ENCODE data around the gene ZBTB17.

The ZBTB17 gene

DNA sequence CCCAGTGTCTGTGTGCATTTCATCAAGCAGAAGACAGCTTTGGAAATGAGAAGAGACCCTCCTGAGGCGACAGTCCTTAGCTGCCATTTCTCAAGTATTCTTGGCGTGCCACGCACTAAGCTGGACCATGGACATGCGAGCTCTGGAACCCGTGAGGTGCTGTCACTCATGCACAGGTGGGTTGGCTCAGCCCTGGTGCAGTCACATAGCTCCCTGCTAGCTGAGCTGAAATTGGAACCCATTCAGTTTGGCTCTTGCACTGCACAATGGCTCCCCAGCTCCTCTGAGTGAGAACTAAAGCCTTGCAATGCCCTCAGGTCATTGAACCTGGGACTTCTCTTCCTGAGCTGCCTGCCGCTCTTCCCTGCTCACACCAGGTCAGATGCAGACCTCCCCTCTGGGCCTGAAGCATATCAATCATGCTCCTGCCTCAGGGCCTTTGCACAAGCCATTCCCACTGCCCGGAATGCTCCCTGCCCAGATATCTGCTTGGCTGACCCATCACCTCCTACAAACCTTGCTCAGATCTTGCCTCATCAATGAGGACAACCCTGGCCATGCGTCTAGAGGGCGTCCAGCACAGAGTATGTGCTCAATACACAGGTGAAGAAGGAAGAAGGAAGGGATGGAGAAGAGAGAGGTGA lies 21.9 kb upstream of the ZBTB17 start:
- H3K27ac Mint-ChIP-seq, result no peak overlapping the region
- H3K27me3 Mint-ChIP-seq (ENCODE audit: low read depth, poor library complexity), result peaks cover 3% of the 10 kb centered on the region
- H3K4me1 Mint-ChIP-seq, result no peaks in the 10 kb centered on the region
- no peak for DNase-seq
- H3K36me3 Mint-ChIP-seq (ENCODE audit: low read depth), result no peaks in the 10 kb centered on the region
- H3K4me3 Mint-ChIP-seq, result no peak overlapping the region
- TF ChIP-seq, protein P1, sequence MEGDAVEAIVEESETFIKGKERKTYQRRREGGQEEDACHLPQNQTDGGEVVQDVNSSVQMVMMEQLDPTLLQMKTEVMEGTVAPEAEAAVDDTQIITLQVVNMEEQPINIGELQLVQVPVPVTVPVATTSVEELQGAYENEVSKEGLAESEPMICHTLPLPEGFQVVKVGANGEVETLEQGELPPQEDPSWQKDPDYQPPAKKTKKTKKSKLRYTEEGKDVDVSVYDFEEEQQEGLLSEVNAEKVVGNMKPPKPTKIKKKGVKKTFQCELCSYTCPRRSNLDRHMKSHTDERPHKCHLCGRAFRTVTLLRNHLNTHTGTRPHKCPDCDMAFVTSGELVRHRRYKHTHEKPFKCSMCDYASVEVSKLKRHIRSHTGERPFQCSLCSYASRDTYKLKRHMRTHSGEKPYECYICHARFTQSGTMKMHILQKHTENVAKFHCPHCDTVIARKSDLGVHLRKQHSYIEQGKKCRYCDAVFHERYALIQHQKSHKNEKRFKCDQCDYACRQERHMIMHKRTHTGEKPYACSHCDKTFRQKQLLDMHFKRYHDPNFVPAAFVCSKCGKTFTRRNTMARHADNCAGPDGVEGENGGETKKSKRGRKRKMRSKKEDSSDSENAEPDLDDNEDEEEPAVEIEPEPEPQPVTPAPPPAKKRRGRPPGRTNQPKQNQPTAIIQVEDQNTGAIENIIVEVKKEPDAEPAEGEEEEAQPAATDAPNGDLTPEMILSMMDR (IDR thresholded peaks at IDR 0.05), result no peak
- no peaks in the 10 kb centered on the region for H3K9me3 Mint-ChIP-seq

DNA sequence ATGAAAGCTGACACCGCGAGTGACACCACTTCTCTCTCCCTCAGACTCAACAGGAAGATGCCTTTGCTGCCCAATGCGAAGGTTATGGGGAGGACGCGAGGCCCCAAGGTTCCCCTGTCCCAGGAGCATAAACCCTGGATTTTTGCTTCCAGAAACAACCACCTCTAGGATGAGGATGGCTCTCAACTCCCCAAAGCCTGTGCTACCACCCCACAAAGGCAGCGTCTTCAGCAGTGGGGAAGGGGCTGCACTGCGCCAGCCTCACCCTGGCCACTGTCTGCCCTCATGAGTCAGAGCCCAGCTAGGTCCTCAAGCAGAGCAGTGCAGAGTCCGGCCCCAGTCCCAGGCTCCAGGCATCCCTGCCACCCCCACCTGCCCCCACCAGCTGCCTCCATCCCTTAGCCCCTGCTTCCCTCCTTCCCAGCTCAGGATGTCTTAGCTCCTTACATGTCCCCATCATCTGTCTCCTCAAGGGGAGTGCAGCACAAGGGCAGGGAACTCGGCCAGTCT lies 21.2 kb upstream of the ZBTB17 start:
- no peaks in the 10 kb centered on the region for H3K36me3 Mint-ChIP-seq (ENCODE audit: low read depth)
- no peaks in the 10 kb centered on the region for H3K4me1 Mint-ChIP-seq
- peaks cover 3% of the 10 kb centered on the region for H3K27me3 Mint-ChIP-seq (ENCODE audit: low read depth, poor library complexity)
- H3K27ac Mint-ChIP-seq, result no peak overlapping the region
- no peak for DNase-seq
- H3K4me3 Mint-ChIP-seq, result no peak overlapping the region
- H3K9me3 Mint-ChIP-seq, result no peaks in the 10 kb centered on the region
- TF ChIP-seq, protein P1 (IDR thresholded peaks at IDR 0.05), result no peak

DNA sequence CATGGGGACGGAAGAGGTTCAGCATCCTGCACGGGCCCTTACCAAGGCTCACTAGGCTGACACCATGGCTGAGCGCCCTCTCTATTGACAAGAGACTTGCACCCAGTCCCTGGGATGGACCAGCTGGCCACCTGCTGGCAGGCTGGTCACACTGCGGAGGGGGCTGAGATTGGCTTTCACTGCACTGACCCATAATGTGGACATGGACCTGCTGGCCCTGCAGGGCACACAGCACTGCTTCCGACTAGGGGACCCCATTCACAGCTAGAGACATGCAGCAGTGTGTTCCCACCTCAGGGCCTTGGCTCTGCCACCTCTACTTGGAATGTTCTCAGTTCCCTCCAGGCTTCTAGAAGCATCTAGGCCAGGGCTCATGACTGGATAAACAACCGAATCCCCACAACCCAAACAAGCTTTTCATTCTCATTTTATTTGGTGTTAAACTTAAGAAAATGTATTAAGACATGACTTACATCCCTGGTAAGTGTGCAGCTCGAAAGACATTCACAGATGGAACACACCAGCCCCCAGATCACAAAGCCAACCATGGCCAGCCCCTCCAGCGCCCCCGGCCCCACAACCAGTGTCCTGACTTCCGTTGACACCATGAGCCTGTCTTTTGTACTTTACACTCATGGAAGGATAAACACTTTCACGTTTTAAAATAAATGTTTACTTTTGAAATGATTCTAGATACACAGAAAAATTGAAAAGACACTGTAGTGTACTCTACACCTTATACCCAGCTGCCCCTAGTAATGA lies 18.9 kb upstream of the ZBTB17 start:
- TF ChIP-seq, protein P1 (IDR thresholded peaks at IDR 0.05), result peak; percentile 60
- DNase-seq, result peak; percentile 55
- no peak overlapping the region for H3K27ac Mint-ChIP-seq
- no peak overlapping the region for H3K4me3 Mint-ChIP-seq
- H3K4me1 Mint-ChIP-seq, result no peaks in the 10 kb centered on the region
- H3K36me3 Mint-ChIP-seq (ENCODE audit: low read depth), result no peaks in the 10 kb centered on the region
- no peaks in the 10 kb centered on the region for H3K9me3 Mint-ChIP-seq
- H3K27me3 Mint-ChIP-seq (ENCODE audit: low read depth, poor library complexity), result no peaks in the 10 kb centered on the region

DNA sequence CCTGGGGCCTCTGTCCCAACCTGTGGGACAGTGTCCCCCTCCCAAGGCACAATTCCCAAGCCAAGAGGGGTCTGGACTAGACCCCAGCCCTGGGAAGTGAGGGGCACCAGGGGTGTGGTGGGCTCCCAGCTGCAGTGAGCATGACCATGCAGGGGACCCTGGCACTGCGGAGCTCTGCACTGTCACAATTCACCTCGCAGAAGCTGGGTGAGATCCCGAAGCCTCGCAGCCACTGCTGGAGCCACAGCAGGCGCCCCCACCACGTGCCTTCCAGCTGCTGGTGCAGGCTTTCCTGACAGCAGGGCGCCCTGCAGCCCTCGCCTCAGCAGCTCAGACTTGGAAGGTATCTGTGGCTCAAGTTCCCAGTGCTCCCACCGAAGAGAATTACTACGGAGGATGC lies 18.2 kb upstream of the ZBTB17 start:
- no peak overlapping the region for H3K27ac Mint-ChIP-seq

DNA sequence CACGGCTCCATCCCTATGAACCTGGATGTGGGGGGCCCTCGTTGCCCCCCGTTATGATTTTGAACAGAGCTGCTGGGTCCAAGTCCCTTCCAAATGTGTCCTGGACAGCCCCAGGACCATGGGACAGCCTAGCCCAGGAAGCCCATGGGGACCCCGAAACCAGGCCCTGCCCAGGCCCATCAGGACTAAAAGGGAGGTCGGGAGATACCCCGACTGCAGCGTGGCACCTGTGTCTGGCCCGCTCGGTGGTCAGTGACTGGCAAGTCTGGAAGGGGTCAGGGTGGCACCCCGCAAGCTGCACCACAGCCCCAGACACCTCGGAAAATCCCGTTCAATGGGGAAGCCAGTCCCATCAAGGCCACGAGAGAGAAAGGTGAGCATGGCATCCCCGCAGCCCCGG lies 17.8 kb upstream of the ZBTB17 start:
- no peak overlapping the region for H3K27ac Mint-ChIP-seq
- H3K27me3 Mint-ChIP-seq (ENCODE audit: low read depth, poor library complexity), result peaks cover 4% of the 10 kb centered on the region
- no peak for DNase-seq
- H3K9me3 Mint-ChIP-seq, result no peaks in the 10 kb centered on the region
- H3K4me3 Mint-ChIP-seq, result no peak overlapping the region
- H3K4me1 Mint-ChIP-seq, result no peaks in the 10 kb centered on the region
- TF ChIP-seq, protein P1 (IDR thresholded peaks at IDR 0.05), result no peak
- H3K36me3 Mint-ChIP-seq (ENCODE audit: low read depth), result no peaks in the 10 kb centered on the region

More for the DNA sequence above, 18.2 kb upstream of the ZBTB17 start:
- Mint-ChIP-seq H3K27me3 (ENCODE audit: low read depth, poor library complexity) (peaks cover under 1% of the 10 kb centered on the region), H3K36me3 (ENCODE audit: low read depth) (no peaks in the 10 kb centered on the region), H3K9me3 (no peaks in the 10 kb centered on the region), H3K4me3 (no peak overlapping the region), H3K4me1 (no peaks in the 10 kb centered on the region)
- DNase-seq, result no peak
- TF ChIP-seq, protein P1 (IDR thresholded peaks at IDR 0.05), result no peak

All from nephron progenitor cell (in vitro differentiated cells).